SK-N-SH (cell line): ENCODE results near the gene CNTNAP2. TPM values are rescaled to one million over a fixed set of nuclear protein-coding genes. Genes with fewer than 3 reads are reported as not detected.

Experiments used
- CTCF ChIA-PET: fragments of 300-600, 350-600 bp; formaldehyde crosslinking; extraction: SDS; loops from one replicate; lab custom pipeline; 2021; lab: Yijun Ruan, JAX
- POLR2A ChIA-PET: fragments of 350-600 bp; sonication (Branson Sonifier 250); formaldehyde crosslinking; extraction: SDS; loops from one replicate; lab custom pipeline; 2020; ENCODE audit warnings: antibody characterized with exemption, inconsistent platforms; lab: Yijun Ruan, JAX
- DNase-seq: peaks from one replicate; pipeline ENCODE4 v3.0.0; 2012
- H2AFZ ChIP-seq: fragments of 200-600 bp; sonication (generic); 2 replicates; pipeline ENCODE4 v1.8.1; 2016; ENCODE audit warnings: antibody characterized with exemption, mild to moderate bottlenecking, low read depth
- H3F3A ChIP-seq: fragments of 200-600 bp; sonication (generic); replicated peaks from 2 replicates; pipeline ENCODE3; 2016; ENCODE audit warnings: antibody characterized with exemption, mild to moderate bottlenecking; ENCODE audit not compliant: insufficient read depth
- H3K27ac ChIP-seq, 2 experiments: fragments of 200-500 bp in 1 of 2; fragments of 200-600 bp in 1 of 2; sonication (Bioruptor generic) in 1 of 2; sonication (generic), shearing (Covaris generic) in 1 of 2; 2 replicates each; pipeline versions ENCODE4 v1.5.1 to v1.6.1; 2014 to 2016; ENCODE audit warnings: low read depth in 2 of 2, inconsistent platforms in 1 of 2, low read length in 1 of 2, mild to moderate bottlenecking in 1 of 2, mixed read lengths in 1 of 2
- H3K27me3 ChIP-seq: fragments of 200-600 bp; sonication (generic), shearing (Covaris generic); 2 replicates; pipeline ENCODE4 v1.6.1; 2016; ENCODE audit warnings: mixed run types; ENCODE audit not compliant: insufficient read depth
- H3K36me3 ChIP-seq, 2 experiments: fragments of 200-500 bp in 1 of 2; fragments of 200-600 bp in 1 of 2; sonication (Bioruptor generic) in 1 of 2; sonication (generic) in 1 of 2; replicated peaks in 1 of 2; 2 replicates each; pipeline versions ENCODE3 to v1.5.1; 2014 to 2016; ENCODE audit warnings: low read length in 1 of 2, mild to moderate bottlenecking in 1 of 2; ENCODE audit not compliant: insufficient read depth in 2 of 2, control insufficient read depth in 1 of 2
- H3K4me1 ChIP-seq, 2 experiments: fragments of 200-500 bp in 1 of 2; fragments of 200-600 bp in 1 of 2; sonication (Bioruptor generic) in 1 of 2; sonication (generic), shearing (Covaris generic) in 1 of 2; 2 replicates each; pipeline versions ENCODE4 v1.5.1 to v1.6.1; 2014 to 2016; ENCODE audit warnings: low read depth in 1 of 2, low read length in 1 of 2, mixed run types in 1 of 2; ENCODE audit not compliant: insufficient read depth in 2 of 2, control insufficient read depth in 1 of 2
- H3K4me2 ChIP-seq: fragments of 200-600 bp; sonication (generic), shearing (Covaris generic); 2 replicates; pipeline ENCODE4 v1.6.1; 2017; ENCODE audit warnings: mixed run types
- H3K4me3 ChIP-seq, 2 experiments: fragments of 200-500 bp in 1 of 2; fragments of 200-600 bp in 1 of 2; sonication (Bioruptor generic) in 1 of 2; sonication (generic), shearing (Covaris generic) in 1 of 2; 2 replicates each; pipeline versions ENCODE4 v1.5.1 to v1.8.1; 2014 to 2016; ENCODE audit warnings: low read depth in 2 of 2, inconsistent platforms in 1 of 2, low read length in 1 of 2, mild to moderate bottlenecking in 1 of 2, mixed read lengths in 1 of 2, moderate library complexity in 1 of 2
- H3K79me2 ChIP-seq: fragments of 200-600 bp; sonication (generic); 2 replicates; pipeline ENCODE4 v1.8.1; 2017; ENCODE audit warnings: mild to moderate bottlenecking; ENCODE audit not compliant: insufficient read depth
- H3K9ac ChIP-seq: fragments of 200-600 bp; sonication (generic); 2 replicates; pipeline ENCODE4 v1.6.1; 2017; ENCODE audit warnings: mixed run types
- H3K9me2 ChIP-seq: fragments of 200-600 bp; sonication (generic); 2 replicates; pipeline ENCODE4 v1.6.1; 2017; ENCODE audit warnings: mixed run types
- H3K9me3 ChIP-seq: fragments of 200-600 bp; sonication (generic); 2 replicates; pipeline ENCODE4 v1.6.1; 2017; ENCODE audit warnings: mixed run types, mild to moderate bottlenecking, moderate library complexity
- H4K20me1 ChIP-seq: fragments of 200-600 bp; sonication (generic); 2 replicates; pipeline ENCODE4 v1.6.1; 2017; ENCODE audit warnings: mild to moderate bottlenecking, mixed run types; ENCODE audit not compliant: insufficient read depth
- CHD2 ChIP-seq: fragments of 150-350 bp; IDR thresholded peaks from 2 replicates; pipeline ENCODE4 v1.6.1; 2018; ENCODE audit warnings: low read length; ENCODE audit not compliant: partially characterized antibody
- ELF1 ChIP-seq: IDR thresholded peaks from 2 replicates; pipeline ENCODE4 v1.4.0; 2012
- FOXJ3 ChIP-seq: sonication (generic); formaldehyde crosslinking; IDR thresholded peaks from 2 replicates; pipeline ENCODE4 v1.5.1; 2020; ENCODE audit warnings: mild to moderate bottlenecking, missing genetic modification reagents
- MAX ChIP-seq: IDR thresholded peaks from 2 replicates; pipeline ENCODE4 v1.4.0; 2012; ENCODE audit warnings: low read depth
- MEF2A ChIP-seq: IDR thresholded peaks from 2 replicates; pipeline ENCODE4 v1.4.0; 2012; ENCODE audit warnings: low read depth, borderline replicate concordance
- MXI1 ChIP-seq: IDR thresholded peaks from 2 replicates; pipeline ENCODE4 v1.6.1; 2012; ENCODE audit warnings: mild to moderate bottlenecking, low read depth, low read length, improper control_type of control experiment
- RAD21 ChIP-seq: IDR thresholded peaks from 2 replicates; pipeline ENCODE4 v1.6.1; 2012; ENCODE audit warnings: mild to moderate bottlenecking, low read length
- REST ChIP-seq: IDR thresholded peaks from 2 replicates; pipeline ENCODE4 v1.6.1; 2012; ENCODE audit warnings: mild to moderate bottlenecking, low read depth, low read length, moderate library complexity
- RFX5 ChIP-seq: IDR thresholded peaks from 2 replicates; pipeline ENCODE4 v1.6.1; 2012; ENCODE audit warnings: mild to moderate bottlenecking, improper control_type of control experiment, low read length
- USF1 ChIP-seq: IDR thresholded peaks from 2 replicates; pipeline ENCODE4 v1.4.0; 2012; ENCODE audit warnings: low read depth, borderline replicate concordance
- YY1 ChIP-seq: IDR thresholded peaks from 2 replicates; pipeline ENCODE4 v1.4.0; 2012; ENCODE audit warnings: low read depth, mild to moderate bottlenecking
- WGBS: methylation state at CpG from one replicate; pipeline ENCODE4 v1.1.6; 2017; ENCODE audit warnings: low lambda C conversion rate; 5-methylcytosine and 5-hydroxymethylcytosine counted together
- polyA plus RNA-seq, 3 experiments: library from polyadenylated mRNA; depleted of rRNA; stranded (reverse); fragments of >200 nt; gene quantifications; 2 replicates each; pipeline ENCODE4 v1.2.3, GENCODE V29; 2012
- TF ChIP-seq, protein P1 (sequence below): IDR thresholded peaks from 2 replicates; pipeline ENCODE4 v1.4.0; 2012; ENCODE audit warnings: low read depth, borderline replicate concordance
- TF ChIP-seq, protein P2 (sequence below): IDR thresholded peaks from 2 replicates; pipeline ENCODE4; 2012

Gene CNTNAP2
- polyA plus RNA-seq, 1 of the 3 experiments (the other 2 are of a cell fraction) = 3.4 TPM

- TF ChIP-seq REST (no peak), CHD2 (no peak), YY1 (no peak), MAX (no peak), USF1 (no peak), MXI1 (no peak)
Measured at GRCh38 chr7:146943483-146943882, 826.9 kb downstream of the CNTNAP2 start (continued).

DNA sequence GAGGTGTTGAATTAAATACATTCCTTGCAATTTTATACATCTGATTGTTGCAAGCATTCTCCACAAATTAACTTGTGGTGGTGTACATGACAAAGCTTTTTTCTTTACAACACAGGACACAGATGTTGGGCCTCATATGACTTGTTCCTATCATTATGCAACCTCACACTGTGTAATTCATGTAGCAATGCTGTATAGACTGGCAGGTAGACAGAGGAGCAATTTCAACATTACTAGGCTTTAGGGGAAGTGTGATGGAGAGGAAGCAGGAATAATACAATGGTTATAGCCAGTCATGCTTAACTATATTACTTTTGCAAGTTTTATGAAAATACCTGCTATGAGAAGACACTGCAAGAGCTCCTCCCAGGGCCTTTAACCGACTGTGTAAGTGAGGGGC is 832.1 kb downstream of the CNTNAP2 start:
- Histone ChIP-seq H3K4me2 (no peak overlapping the region), H3K9ac (no peak overlapping the region), H3K9me3 (no peaks in the 10 kb centered on the region), H3K27ac (no peak overlapping the region), H3K36me3 (no peaks in the 10 kb centered on the region), H3K4me1 (no peaks in the 10 kb centered on the region), H3K9me2 (no peaks in the 10 kb centered on the region), H2AFZ (no peak overlapping the region), H3F3A (no peaks in the 10 kb centered on the region), H3K4me3 (no peak overlapping the region), H3K79me2 (no peaks in the 10 kb centered on the region), H4K20me1 (no peaks in the 10 kb centered on the region), H3K27me3 (no peaks in the 10 kb centered on the region)
- WGBS = 36% methylated on average over 1 of the region's 1 CpG
- CTCF ChIA-PET = no interaction called here
- no peak for DNase-seq
- POLR2A ChIA-PET = no interaction called here
- no peak for TF ChIP-seq USF1
- no peak for TF ChIP-seq ELF1
- no peak for TF ChIP-seq FOXJ3
- no peak for TF ChIP-seq RFX5
- TF ChIP-seq MEF2A = no peak
- TF ChIP-seq, protein P1, sequence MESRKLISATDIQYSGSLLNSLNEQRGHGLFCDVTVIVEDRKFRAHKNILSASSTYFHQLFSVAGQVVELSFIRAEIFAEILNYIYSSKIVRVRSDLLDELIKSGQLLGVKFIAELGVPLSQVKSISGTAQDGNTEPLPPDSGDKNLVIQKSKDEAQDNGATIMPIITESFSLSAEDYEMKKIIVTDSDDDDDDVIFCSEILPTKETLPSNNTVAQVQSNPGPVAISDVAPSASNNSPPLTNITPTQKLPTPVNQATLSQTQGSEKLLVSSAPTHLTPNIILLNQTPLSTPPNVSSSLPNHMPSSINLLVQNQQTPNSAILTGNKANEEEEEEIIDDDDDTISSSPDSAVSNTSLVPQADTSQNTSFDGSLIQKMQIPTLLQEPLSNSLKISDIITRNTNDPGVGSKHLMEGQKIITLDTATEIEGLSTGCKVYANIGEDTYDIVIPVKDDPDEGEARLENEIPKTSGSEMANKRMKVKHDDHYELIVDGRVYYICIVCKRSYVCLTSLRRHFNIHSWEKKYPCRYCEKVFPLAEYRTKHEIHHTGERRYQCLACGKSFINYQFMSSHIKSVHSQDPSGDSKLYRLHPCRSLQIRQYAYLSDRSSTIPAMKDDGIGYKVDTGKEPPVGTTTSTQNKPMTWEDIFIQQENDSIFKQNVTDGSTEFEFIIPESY = no peak
- no peak for TF ChIP-seq RAD21
- TF ChIP-seq CHD2 = no peak
- TF ChIP-seq, protein P2, sequence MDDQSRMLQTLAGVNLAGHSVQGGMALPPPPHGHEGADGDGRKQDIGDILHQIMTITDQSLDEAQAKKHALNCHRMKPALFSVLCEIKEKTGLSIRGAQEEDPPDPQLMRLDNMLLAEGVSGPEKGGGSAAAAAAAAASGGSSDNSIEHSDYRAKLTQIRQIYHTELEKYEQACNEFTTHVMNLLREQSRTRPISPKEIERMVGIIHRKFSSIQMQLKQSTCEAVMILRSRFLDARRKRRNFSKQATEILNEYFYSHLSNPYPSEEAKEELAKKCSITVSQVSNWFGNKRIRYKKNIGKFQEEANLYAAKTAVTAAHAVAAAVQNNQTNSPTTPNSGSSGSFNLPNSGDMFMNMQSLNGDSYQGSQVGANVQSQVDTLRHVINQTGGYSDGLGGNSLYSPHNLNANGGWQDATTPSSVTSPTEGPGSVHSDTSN = no peak
